HEK293 (cell line): Measurements from ENCODE around the gene BRF1.
A peak's percentile ranks its signal among the peaks of the same experiment; 100 is the strongest.

ENCODE experiments used
- FEZF1 ChIP-seq: fragments of 450-650 bp; formaldehyde crosslinking; IDR thresholded peaks from 2 replicates; pipeline ENCODE4 v1.5.1; 2016; ENCODE audit warnings: missing biosample characterization, missing genetic modification characterization
- GLI4 ChIP-seq: fragments of 450-650 bp; formaldehyde crosslinking; IDR thresholded peaks from 2 replicates; pipeline ENCODE4 v1.5.1; 2016; ENCODE audit warnings: missing biosample characterization, missing genetic modification characterization
- GLIS2 ChIP-seq: fragments of 450-650 bp; formaldehyde crosslinking; IDR thresholded peaks from 2 replicates; pipeline ENCODE4 v1.5.1; 2016; ENCODE audit warnings: missing biosample characterization, missing genetic modification characterization
- HOXC10 ChIP-seq: sonication (generic); formaldehyde crosslinking; IDR thresholded peaks from 2 replicates; pipeline ENCODE4 v1.8.1; 2023; ENCODE audit warnings: mild to moderate bottlenecking, missing genetic modification reagents
- KLF9 ChIP-seq: fragments of 450-650 bp; formaldehyde crosslinking; IDR thresholded peaks from 2 replicates; pipeline ENCODE4 v1.5.1; 2016; ENCODE audit warnings: missing biosample characterization, missing genetic modification characterization, low read depth
- MYNN ChIP-seq: fragments of 450-650 bp; formaldehyde crosslinking; IDR thresholded peaks from 2 replicates; pipeline ENCODE4 v1.5.1; 2016; ENCODE audit warnings: missing biosample characterization, missing genetic modification characterization, borderline replicate concordance
- RBAK ChIP-seq: fragments of 450-650 bp; formaldehyde crosslinking; IDR thresholded peaks from 2 replicates; pipeline ENCODE4 v1.5.1; 2016; ENCODE audit warnings: missing biosample characterization, missing genetic modification characterization
- SALL2 ChIP-seq: fragments of 450-650 bp; formaldehyde crosslinking; IDR thresholded peaks from 2 replicates; pipeline ENCODE4 v1.5.0; 2017; ENCODE audit warnings: missing biosample characterization, mild to moderate bottlenecking, missing genetic modification characterization, borderline replicate concordance
- YY1 ChIP-seq: fragments of 450-650 bp; formaldehyde crosslinking; IDR thresholded peaks from 2 replicates; pipeline ENCODE4 v1.5.1; 2018; ENCODE audit warnings: missing biosample characterization, missing genetic modification characterization
- ZNF132 ChIP-seq: fragments of 450-650 bp; formaldehyde crosslinking; IDR thresholded peaks from 2 replicates; pipeline ENCODE4 v1.5.1; 2017; ENCODE audit warnings: missing biosample characterization, missing genetic modification characterization, borderline replicate concordance
- ZNF174 ChIP-seq: fragments of 450-650 bp; formaldehyde crosslinking; IDR thresholded peaks from 2 replicates; pipeline ENCODE4 v1.5.0; 2017; ENCODE audit warnings: missing biosample characterization, mild to moderate bottlenecking, missing genetic modification characterization
- ZNF239 ChIP-seq: fragments of 450-650 bp; formaldehyde crosslinking; IDR thresholded peaks from 2 replicates; pipeline ENCODE4 v1.5.1; 2016; ENCODE audit warnings: missing biosample characterization, missing genetic modification characterization
- ZNF335 ChIP-seq: fragments of 450-650 bp; formaldehyde crosslinking; conservative IDR thresholded peaks from 2 replicates; pipeline ENCODE4 v1.5.1; 2016; ENCODE audit warnings: missing biosample characterization, missing genetic modification characterization
- ZNF544 ChIP-seq: fragments of 450-650 bp; formaldehyde crosslinking; IDR thresholded peaks from 2 replicates; pipeline ENCODE4 v1.5.0; 2017; ENCODE audit warnings: missing biosample characterization, missing genetic modification characterization
- ZNF549 ChIP-seq: fragments of 450-650 bp; IDR thresholded peaks from 2 replicates; pipeline ENCODE4 v1.5.1; 2018; ENCODE audit warnings: missing biosample characterization, missing genetic modification characterization, mild to moderate bottlenecking, inconsistent platforms, moderate library complexity
- ZNF600 ChIP-seq: fragments of 450-650 bp; formaldehyde crosslinking; IDR thresholded peaks from 2 replicates; pipeline ENCODE4 v1.5.1; 2016; ENCODE audit warnings: missing biosample characterization, missing genetic modification characterization
- ZNF610 ChIP-seq: fragments of 450-650 bp; formaldehyde crosslinking; IDR thresholded peaks from 2 replicates; pipeline ENCODE4 v1.5.1; 2016; ENCODE audit warnings: missing biosample characterization, missing genetic modification characterization, borderline replicate concordance
- ZNF664 ChIP-seq: fragments of 450-650 bp; formaldehyde crosslinking; IDR thresholded peaks from 2 replicates; pipeline ENCODE4 v1.5.1; 2016; ENCODE audit warnings: missing biosample characterization, missing genetic modification characterization
- ZNF785 ChIP-seq: fragments of 450-650 bp; formaldehyde crosslinking; IDR thresholded peaks from 2 replicates; pipeline ENCODE4 v1.5.1; 2016; ENCODE audit warnings: missing biosample characterization, missing genetic modification characterization
- TF ChIP-seq, protein P1 (sequence below): fragments of 450-650 bp; formaldehyde crosslinking; IDR thresholded peaks from 2 replicates; pipeline ENCODE4 v1.5.1; 2016; ENCODE audit warnings: missing biosample characterization, missing genetic modification characterization, borderline replicate concordance
- TF ChIP-seq, protein P2 (sequence below): fragments of 450-650 bp; formaldehyde crosslinking; IDR thresholded peaks from 2 replicates; pipeline ENCODE4 v1.5.1; 2016; ENCODE audit warnings: missing biosample characterization, missing genetic modification characterization
- TF ChIP-seq, protein P3 (sequence below): fragments of 450-650 bp; IDR thresholded peaks from 2 replicates; pipeline ENCODE4 v1.5.1; 2018; ENCODE audit warnings: missing biosample characterization, mild to moderate bottlenecking, missing genetic modification characterization
- TF ChIP-seq, protein P4 (sequence below): fragments of 450-650 bp; formaldehyde crosslinking; IDR thresholded peaks from 2 replicates; pipeline ENCODE4 v1.5.1; 2016; ENCODE audit warnings: missing biosample characterization, missing genetic modification characterization
- TF ChIP-seq, protein P5 (sequence below): fragments of 450-650 bp; formaldehyde crosslinking; IDR thresholded peaks from 2 replicates; pipeline ENCODE4 v1.5.1; 2016; ENCODE audit warnings: missing biosample characterization, missing genetic modification characterization
- TF ChIP-seq, protein P6 (sequence below): fragments of 450-650 bp; formaldehyde crosslinking; IDR thresholded peaks from 2 replicates; pipeline ENCODE4 v1.5.1; 2016; ENCODE audit warnings: missing biosample characterization, missing genetic modification characterization
- TF ChIP-seq, protein P7 (sequence below): fragments of 450-650 bp; formaldehyde crosslinking; IDR thresholded peaks from 2 replicates; pipeline ENCODE4 v1.5.1; 2016; ENCODE audit warnings: missing biosample characterization, missing genetic modification characterization

Gene BRF1

DNA sequence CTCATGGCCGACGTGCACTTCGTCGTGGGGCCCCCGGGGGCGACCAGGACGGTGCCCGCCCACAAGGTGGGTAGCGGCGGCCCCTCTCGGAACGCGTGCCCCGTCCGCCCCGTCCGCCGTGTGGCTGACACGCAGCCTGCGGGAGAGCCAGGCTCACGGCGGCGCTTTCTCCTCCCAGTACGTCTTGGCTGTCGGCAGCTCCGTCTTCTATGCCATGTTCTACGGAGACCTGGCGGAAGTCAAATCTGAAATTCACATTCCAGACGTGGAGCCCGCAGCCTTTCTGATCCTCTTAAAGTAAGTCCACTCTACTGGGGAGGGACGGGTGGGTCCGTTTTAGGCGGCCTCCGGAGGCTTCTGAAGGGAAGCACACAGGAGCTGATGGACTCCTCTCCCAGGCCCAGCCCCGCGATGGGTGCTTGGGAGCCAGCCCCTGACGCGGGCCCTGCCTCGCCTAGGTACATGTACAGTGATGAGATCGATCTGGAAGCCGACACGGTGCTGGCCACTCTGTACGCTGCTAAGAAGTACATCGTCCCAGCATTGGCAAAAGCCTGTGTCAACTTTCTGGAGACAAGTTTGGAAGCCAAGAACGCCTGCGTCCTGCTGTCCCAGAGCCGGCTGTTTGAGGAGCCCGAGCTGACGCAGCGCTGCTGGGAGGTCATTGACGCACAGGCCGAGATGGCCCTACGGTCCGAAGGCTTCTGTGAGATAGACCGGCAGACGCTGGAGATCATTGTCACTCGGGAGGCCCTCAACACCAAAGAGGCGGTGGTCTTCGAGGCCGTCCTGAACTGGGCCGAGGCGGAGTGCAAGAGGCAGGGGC lies 51.4 kb downstream of the BRF1 start (continued):
- TF ChIP-seq, protein P1, sequence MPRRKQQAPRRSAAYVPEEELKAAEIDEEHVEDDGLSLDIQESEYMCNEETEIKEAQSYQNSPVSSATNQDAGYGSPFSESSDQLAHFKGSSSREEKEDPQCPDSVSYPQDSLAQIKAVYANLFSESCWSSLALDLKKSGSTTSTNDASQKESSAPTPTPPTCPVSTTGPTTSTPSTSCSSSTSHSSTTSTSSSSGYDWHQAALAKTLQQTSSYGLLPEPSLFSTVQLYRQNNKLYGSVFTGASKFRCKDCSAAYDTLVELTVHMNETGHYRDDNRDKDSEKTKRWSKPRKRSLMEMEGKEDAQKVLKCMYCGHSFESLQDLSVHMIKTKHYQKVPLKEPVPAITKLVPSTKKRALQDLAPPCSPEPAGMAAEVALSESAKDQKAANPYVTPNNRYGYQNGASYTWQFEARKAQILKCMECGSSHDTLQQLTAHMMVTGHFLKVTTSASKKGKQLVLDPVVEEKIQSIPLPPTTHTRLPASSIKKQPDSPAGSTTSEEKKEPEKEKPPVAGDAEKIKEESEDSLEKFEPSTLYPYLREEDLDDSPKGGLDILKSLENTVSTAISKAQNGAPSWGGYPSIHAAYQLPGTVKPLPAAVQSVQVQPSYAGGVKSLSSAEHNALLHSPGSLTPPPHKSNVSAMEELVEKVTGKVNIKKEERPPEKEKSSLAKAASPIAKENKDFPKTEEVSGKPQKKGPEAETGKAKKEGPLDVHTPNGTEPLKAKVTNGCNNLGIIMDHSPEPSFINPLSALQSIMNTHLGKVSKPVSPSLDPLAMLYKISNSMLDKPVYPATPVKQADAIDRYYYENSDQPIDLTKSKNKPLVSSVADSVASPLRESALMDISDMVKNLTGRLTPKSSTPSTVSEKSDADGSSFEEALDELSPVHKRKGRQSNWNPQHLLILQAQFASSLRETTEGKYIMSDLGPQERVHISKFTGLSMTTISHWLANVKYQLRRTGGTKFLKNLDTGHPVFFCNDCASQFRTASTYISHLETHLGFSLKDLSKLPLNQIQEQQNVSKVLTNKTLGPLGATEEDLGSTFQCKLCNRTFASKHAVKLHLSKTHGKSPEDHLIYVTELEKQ (tag by site-specific recombination): no peak
- TF ChIP-seq ZNF549 (tag by site-specific recombination) (no peak), GLI4 (tag by site-specific recombination) (no peak), FEZF1 (tag by site-specific recombination) (no peak), KLF9 (tag by site-specific recombination) (no peak), ZNF664 (tag by site-specific recombination) (no peak), MYNN (no peak), ZNF785 (tag by site-specific recombination) (no peak), SALL2 (tag by site-specific recombination) (no peak), ZNF610 (tag by site-specific recombination) (no peak), ZNF335 (tag by site-specific recombination) (peak; percentile 77), HOXC10 (no peak), ZNF600 (no peak), ZNF132 (tag by site-specific recombination) (no peak), ZNF174 (tag by site-specific recombination) (no peak), ZNF239 (no peak), ZNF544 (tag by site-specific recombination) (no peak), GLIS2 (tag by site-specific recombination) (peak; percentile 45; the same call in 1 of the 2 replicates), YY1 (tag by site-specific recombination) (0 out of 2 replicates have a peak, but pooled peaks have one; percentile 19), RBAK (tag by site-specific recombination) (no peak)
- TF ChIP-seq, protein P2, sequence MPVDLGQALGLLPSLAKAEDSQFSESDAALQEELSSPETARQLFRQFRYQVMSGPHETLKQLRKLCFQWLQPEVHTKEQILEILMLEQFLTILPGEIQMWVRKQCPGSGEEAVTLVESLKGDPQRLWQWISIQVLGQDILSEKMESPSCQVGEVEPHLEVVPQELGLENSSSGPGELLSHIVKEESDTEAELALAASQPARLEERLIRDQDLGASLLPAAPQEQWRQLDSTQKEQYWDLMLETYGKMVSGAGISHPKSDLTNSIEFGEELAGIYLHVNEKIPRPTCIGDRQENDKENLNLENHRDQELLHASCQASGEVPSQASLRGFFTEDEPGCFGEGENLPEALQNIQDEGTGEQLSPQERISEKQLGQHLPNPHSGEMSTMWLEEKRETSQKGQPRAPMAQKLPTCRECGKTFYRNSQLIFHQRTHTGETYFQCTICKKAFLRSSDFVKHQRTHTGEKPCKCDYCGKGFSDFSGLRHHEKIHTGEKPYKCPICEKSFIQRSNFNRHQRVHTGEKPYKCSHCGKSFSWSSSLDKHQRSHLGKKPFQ (tag by site-specific recombination): no peak
- TF ChIP-seq, protein P3, sequence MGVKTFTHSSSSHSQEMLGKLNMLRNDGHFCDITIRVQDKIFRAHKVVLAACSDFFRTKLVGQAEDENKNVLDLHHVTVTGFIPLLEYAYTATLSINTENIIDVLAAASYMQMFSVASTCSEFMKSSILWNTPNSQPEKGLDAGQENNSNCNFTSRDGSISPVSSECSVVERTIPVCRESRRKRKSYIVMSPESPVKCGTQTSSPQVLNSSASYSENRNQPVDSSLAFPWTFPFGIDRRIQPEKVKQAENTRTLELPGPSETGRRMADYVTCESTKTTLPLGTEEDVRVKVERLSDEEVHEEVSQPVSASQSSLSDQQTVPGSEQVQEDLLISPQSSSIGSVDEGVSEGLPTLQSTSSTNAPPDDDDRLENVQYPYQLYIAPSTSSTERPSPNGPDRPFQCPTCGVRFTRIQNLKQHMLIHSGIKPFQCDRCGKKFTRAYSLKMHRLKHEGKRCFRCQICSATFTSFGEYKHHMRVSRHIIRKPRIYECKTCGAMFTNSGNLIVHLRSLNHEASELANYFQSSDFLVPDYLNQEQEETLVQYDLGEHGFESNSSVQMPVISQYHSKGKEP: no peak
- TF ChIP-seq, protein P4, sequence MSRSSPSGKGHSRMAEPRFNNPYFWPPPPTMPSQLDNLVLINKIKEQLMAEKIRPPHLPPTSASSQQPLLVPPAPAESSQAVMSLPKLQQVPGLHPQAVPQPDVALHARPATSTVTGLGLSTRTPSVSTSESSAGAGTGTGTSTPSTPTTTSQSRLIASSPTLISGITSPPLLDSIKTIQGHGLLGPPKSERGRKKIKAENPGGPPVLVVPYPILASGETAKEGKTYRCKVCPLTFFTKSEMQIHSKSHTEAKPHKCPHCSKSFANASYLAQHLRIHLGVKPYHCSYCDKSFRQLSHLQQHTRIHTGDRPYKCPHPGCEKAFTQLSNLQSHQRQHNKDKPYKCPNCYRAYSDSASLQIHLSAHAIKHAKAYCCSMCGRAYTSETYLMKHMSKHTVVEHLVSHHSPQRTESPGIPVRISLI: no peak
- TF ChIP-seq, protein P5, sequence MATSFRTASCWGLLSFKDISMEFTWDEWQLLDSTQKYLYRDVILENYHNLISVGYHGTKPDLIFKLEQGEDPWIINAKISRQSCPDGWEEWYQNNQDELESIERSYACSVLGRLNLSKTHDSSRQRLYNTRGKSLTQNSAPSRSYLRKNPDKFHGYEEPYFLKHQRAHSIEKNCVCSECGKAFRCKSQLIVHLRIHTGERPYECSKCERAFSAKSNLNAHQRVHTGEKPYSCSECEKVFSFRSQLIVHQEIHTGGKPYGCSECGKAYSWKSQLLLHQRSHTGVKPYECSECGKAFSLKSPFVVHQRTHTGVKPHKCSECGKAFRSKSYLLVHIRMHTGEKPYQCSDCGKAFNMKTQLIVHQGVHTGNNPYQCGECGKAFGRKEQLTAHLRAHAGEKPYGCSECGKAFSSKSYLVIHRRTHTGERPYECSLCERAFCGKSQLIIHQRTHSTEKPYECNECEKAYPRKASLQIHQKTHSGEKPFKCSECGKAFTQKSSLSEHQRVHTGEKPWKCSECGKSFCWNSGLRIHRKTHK: no peak
- TF ChIP-seq, protein P6, sequence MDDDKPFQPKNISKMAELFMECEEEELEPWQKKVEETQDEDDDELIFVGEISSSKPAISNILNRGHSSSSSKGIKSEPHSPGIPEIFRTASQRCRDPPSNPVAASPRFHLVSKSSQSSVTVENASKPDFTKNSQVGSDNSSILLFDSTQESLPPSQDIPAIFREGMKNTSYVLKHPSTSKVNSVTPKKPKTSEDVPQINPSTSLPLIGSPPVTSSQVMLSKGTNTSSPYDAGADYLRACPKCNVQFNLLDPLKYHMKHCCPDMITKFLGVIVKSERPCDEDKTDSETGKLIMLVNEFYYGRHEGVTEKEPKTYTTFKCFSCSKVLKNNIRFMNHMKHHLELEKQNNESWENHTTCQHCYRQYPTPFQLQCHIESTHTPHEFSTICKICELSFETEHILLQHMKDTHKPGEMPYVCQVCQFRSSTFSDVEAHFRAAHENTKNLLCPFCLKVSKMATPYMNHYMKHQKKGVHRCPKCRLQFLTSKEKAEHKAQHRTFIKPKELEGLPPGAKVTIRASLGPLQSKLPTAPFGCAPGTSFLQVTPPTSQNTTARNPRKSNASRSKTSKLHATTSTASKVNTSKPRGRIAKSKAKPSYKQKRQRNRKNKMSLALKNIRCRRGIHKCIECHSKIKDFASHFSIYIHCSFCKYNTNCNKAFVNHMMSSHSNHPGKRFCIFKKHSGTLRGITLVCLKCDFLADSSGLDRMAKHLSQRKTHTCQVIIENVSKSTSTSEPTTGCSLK: no peak
- TF ChIP-seq, protein P7, sequence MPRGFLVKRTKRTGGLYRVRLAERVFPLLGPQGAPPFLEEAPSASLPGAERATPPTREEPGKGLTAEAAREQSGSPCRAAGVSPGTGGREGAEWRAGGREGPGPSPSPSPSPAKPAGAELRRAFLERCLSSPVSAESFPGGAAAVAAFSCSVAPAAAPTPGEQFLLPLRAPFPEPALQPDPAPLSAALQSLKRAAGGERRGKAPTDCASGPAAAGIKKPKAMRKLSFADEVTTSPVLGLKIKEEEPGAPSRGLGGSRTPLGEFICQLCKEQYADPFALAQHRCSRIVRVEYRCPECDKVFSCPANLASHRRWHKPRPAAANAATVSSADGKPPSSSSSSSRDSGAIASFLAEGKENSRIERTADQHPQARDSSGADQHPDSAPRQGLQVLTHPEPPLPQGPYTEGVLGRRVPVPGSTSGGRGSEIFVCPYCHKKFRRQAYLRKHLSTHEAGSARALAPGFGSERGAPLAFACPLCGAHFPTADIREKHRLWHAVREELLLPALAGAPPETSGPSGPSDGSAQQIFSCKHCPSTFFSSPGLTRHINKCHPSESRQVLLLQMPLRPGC (tag by site-specific recombination): no peak
